Activated CD4-positive, alpha-beta T cell treated with anti-CD3 and anti-CD28 coated beads, Interleukin-2, amount 10 ng/mL, durations not matched to agents 24 days and 14 days (primary cell): Measurements from ENCODE around the gene RAB40AL. TPM values are rescaled to one million over a fixed set of nuclear protein-coding genes. Genes with fewer than 3 reads are reported as not detected.
"Not testable (repeated sequence)": the region's sequence is repeated elsewhere in the genome, so short reads cannot be mapped to it uniquely, and the experiment has no call there.

ENCODE experiments used
- DNase-seq: peaks from one replicate; pipeline ENCODE4 v3.0.0; 2022
- H3K27ac Mint-ChIP-seq: one replicate; pipeline ENCODE4 v1.8.0; 2022; ENCODE audit warnings: mild to moderate bottlenecking, mixed read lengths
- H3K27me3 Mint-ChIP-seq: one replicate; pipeline ENCODE4 v1.8.0; 2022; ENCODE audit warnings: mixed read lengths
- H3K36me3 Mint-ChIP-seq: one replicate; pipeline ENCODE4 v1.8.0; 2022; ENCODE audit warnings: low read depth, mild to moderate bottlenecking, mixed read lengths
- H3K4me1 Mint-ChIP-seq: one replicate; pipeline ENCODE4 v1.8.0; 2021; ENCODE audit warnings: mixed read lengths
- H3K4me3 Mint-ChIP-seq: one replicate; pipeline ENCODE4 v1.8.0; 2022; ENCODE audit warnings: mild to moderate bottlenecking, moderate library complexity, mixed read lengths
- H3K9me3 Mint-ChIP-seq: one replicate; pipeline ENCODE4 v1.8.0; 2021; ENCODE audit warnings: mixed read lengths
- intact Hi-C: fragments of 100-400 bp; cut with micrococcal nuclease; formaldehyde crosslinking; loops from one replicate; pipeline ENCODE4 v1.15.1; 2023
- total RNA-seq: library from RNA; stranded (reverse); gene quantifications from 2 replicates; pipeline ENCODE4 v1.2.3, GENCODE V29; 2022

Gene RAB40AL
- total RNA-seq, 1 donor from 2014 or later = 0.68 TPM

GRCh38 chrX:102966701-102967100, 29.6 kb downstream of the RAB40AL start:
- no peak overlapping the region for H3K4me3 Mint-ChIP-seq
- H3K27me3 Mint-ChIP-seq = no peaks in the 10 kb centered on the region
- no peaks in the 10 kb centered on the region for H3K4me1 Mint-ChIP-seq

GRCh38 chrX:102968216-102968615, 31.1 kb downstream of the RAB40AL start:
- H3K36me3 Mint-ChIP-seq = no peaks in the 10 kb centered on the region
- H3K27ac Mint-ChIP-seq = no peak overlapping the region
- H3K4me1 Mint-ChIP-seq = no peaks in the 10 kb centered on the region
- intact Hi-C loops = no loop called here
- H3K27me3 Mint-ChIP-seq = no peaks in the 10 kb centered on the region
- no peak for DNase-seq
- peaks cover 3% of the 10 kb centered on the region for H3K9me3 Mint-ChIP-seq
- H3K4me3 Mint-ChIP-seq = no peak overlapping the region

More at GRCh38 chrX:102966701-102967100, 29.6 kb downstream of the RAB40AL start:
- H3K9me3 Mint-ChIP-seq = peaks cover 3% of the 10 kb centered on the region
- H3K27ac Mint-ChIP-seq = no peak overlapping the region
- no peak for DNase-seq
- H3K36me3 Mint-ChIP-seq = no peaks in the 10 kb centered on the region
- intact Hi-C loops = no loop called here

- H3K36me3 Mint-ChIP-seq, H3K9me3 Mint-ChIP-seq, H3K4me3 Mint-ChIP-seq, H3K27me3 Mint-ChIP-seq, intact Hi-C loops, H3K4me1 Mint-ChIP-seq, H3K27ac Mint-ChIP-seq, DNase-seq: not testable (repeated sequence)
Measured at GRCh38 chrX:102971536-102971935, 34.5 kb downstream of the RAB40AL start.

GRCh38 chrX:102975016-102975415, 37.9 kb downstream of the RAB40AL start:
- no peaks in the 10 kb centered on the region for H3K27me3 Mint-ChIP-seq
- H3K4me3 Mint-ChIP-seq = no peak overlapping the region
- no peak for DNase-seq
- no peaks in the 10 kb centered on the region for H3K4me1 Mint-ChIP-seq
- intact Hi-C loops = no loop called here
- H3K9me3 Mint-ChIP-seq = peaks cover 3% of the 10 kb centered on the region
- no peak overlapping the region for H3K27ac Mint-ChIP-seq
- no peaks in the 10 kb centered on the region for H3K36me3 Mint-ChIP-seq

- H3K27ac Mint-ChIP-seq = no peak overlapping the region
- no peaks in the 10 kb centered on the region for H3K4me1 Mint-ChIP-seq
- intact Hi-C loops = no loop called here
Measured at GRCh38 chrX:102976286-102976685, 39.2 kb downstream of the RAB40AL start.

GRCh38 chrX:102976793-102977495, 39.9 kb downstream of the RAB40AL start:
- no peak overlapping the region for H3K4me3 Mint-ChIP-seq
- intact Hi-C loops = no loop called here
- no peak overlapping the region for H3K27ac Mint-ChIP-seq
- no peaks in the 10 kb centered on the region for H3K36me3 Mint-ChIP-seq
- DNase-seq = no peak
- H3K9me3 Mint-ChIP-seq = no peaks in the 10 kb centered on the region
- H3K27me3 Mint-ChIP-seq = no peaks in the 10 kb centered on the region
- H3K4me1 Mint-ChIP-seq = no peaks in the 10 kb centered on the region

More at GRCh38 chrX:102976286-102976685, 39.2 kb downstream of the RAB40AL start:
- H3K36me3 Mint-ChIP-seq = no peaks in the 10 kb centered on the region
- no peak overlapping the region for H3K4me3 Mint-ChIP-seq
- no peaks in the 10 kb centered on the region for H3K9me3 Mint-ChIP-seq
- H3K27me3 Mint-ChIP-seq = no peaks in the 10 kb centered on the region
- no peak for DNase-seq

GRCh38 chrX:102978594-102978993, 41.5 kb downstream of the RAB40AL start:
- Mint-ChIP-seq H3K36me3 (no peaks in the 10 kb centered on the region), H3K4me3 (no peak overlapping the region), H3K27ac (no peak overlapping the region), H3K4me1 (no peaks in the 10 kb centered on the region), H3K9me3 (no peaks in the 10 kb centered on the region), H3K27me3 (no peaks in the 10 kb centered on the region)
- intact Hi-C loops = no loop called here
- no peak for DNase-seq

GRCh38 chrX:102979536-102979935, 42.5 kb downstream of the RAB40AL start:
- Mint-ChIP-seq H3K27ac (no peak overlapping the region), H3K9me3 (no peaks in the 10 kb centered on the region), H3K27me3 (no peaks in the 10 kb centered on the region), H3K36me3 (no peaks in the 10 kb centered on the region), H3K4me3 (no peak overlapping the region), H3K4me1 (no peaks in the 10 kb centered on the region)
- no peak for DNase-seq
- intact Hi-C loops = no loop called here

- Mint-ChIP-seq H3K9me3 (no peaks in the 10 kb centered on the region), H3K27me3 (no peaks in the 10 kb centered on the region), H3K4me1 (no peaks in the 10 kb centered on the region), H3K27ac (no peak overlapping the region), H3K36me3 (no peaks in the 10 kb centered on the region), H3K4me3 (no peak overlapping the region)
- intact Hi-C loops = no loop called here
- no peak for DNase-seq
Measured at GRCh38 chrX:102983205-102983604, 46.1 kb downstream of the RAB40AL start.

GRCh38 chrX:102985192-102985591, 48.1 kb downstream of the RAB40AL start:
- intact Hi-C loops = no loop called here
- no peaks in the 10 kb centered on the region for H3K36me3 Mint-ChIP-seq
- H3K27me3 Mint-ChIP-seq = no peaks in the 10 kb centered on the region
- no peaks in the 10 kb centered on the region for H3K4me1 Mint-ChIP-seq
- no peak for DNase-seq
- no peak overlapping the region for H3K27ac Mint-ChIP-seq
- H3K9me3 Mint-ChIP-seq = no peaks in the 10 kb centered on the region
- H3K4me3 Mint-ChIP-seq = no peak overlapping the region

Other genes with a start within 250 kb of the RAB40AL start
- 0.14 and 0.16 TPM in 2 replicates for gene GPRASP2, start 224.8 kb upstream of the RAB40AL start, total RNA-seq
- 0.56 and 1.7 TPM in 2 replicates for gene GPRASP3, start 216.5 kb upstream of the RAB40AL start, total RNA-seq
- gene BEX1, start 126.9 kb downstream of the RAB40AL start, total RNA-seq = not detected in 2 replicates
- gene NXF3, start 155.9 kb downstream of the RAB40AL start, total RNA-seq = not detected in 2 replicates